Neural cell (in vitro differentiated cells): Measurements from ENCODE around the gene CCDC17. TPM values are rescaled to one million over a fixed set of nuclear protein-coding genes. Genes with fewer than 3 reads are reported as not detected.

Experiments
- H2AFZ ChIP-seq: fragments of 200-600, 300-800 bp; sonication (generic), shearing (Covaris generic); 2 replicates; pipeline ENCODE4 v1.6.0; 2014; ENCODE audit warnings: low read depth, mild to moderate bottlenecking, antibody characterized with exemption, low read length, moderate library complexity
- H3F3A ChIP-seq: fragments of 200-600 bp; shearing (Covaris generic); 2 replicates; pipeline ENCODE4 v1.6.1; 2016; ENCODE audit warnings: mild to moderate bottlenecking, moderate library complexity, mixed read lengths, antibody characterized with exemption, low read length; ENCODE audit not compliant: insufficient read depth, poor library complexity, severe bottlenecking
- H3K27ac ChIP-seq: fragments of 200-600, 300-800 bp; sonication (generic), shearing (Covaris generic); 2 replicates; pipeline ENCODE4 v1.5.1; 2014; ENCODE audit warnings: mild to moderate bottlenecking, low read length, moderate library complexity
- H3K27me3 ChIP-seq: fragments of 300-800, 200-600 bp; sonication (generic), shearing (Covaris generic); 2 replicates; pipeline ENCODE4 v1.6.0; 2014; ENCODE audit warnings: mild to moderate bottlenecking, low read depth, low read length, moderate library complexity; ENCODE audit not compliant: insufficient read depth
- H3K36me3 ChIP-seq: fragments of 300-800, 200-600 bp; sonication (generic), shearing (Covaris generic); 2 replicates; pipeline ENCODE4 v1.5.1; 2014; ENCODE audit warnings: mild to moderate bottlenecking, antibody characterized with exemption, low read length, moderate library complexity; ENCODE audit not compliant: insufficient read depth
- H3K4me2 ChIP-seq: fragments of 300-800, 200-600 bp; sonication (generic), shearing (Covaris generic); 2 replicates; pipeline ENCODE4 v1.6.0; 2014; ENCODE audit warnings: mild to moderate bottlenecking, low read length
- H3K4me3 ChIP-seq: fragments of 300-800, 200-600 bp; sonication (generic), shearing (Covaris generic); 2 replicates; pipeline ENCODE4 v1.5.1; 2014; ENCODE audit warnings: mild to moderate bottlenecking, low read length, moderate library complexity
- H3K79me2 ChIP-seq: fragments of 200-600 bp; shearing (Covaris generic); replicated peaks from 2 replicates; pipeline ENCODE4 v1.6.0; 2014; ENCODE audit warnings: mild to moderate bottlenecking, low read length, moderate library complexity; ENCODE audit not compliant: insufficient read depth
- H3K9ac ChIP-seq: fragments of 300-800, 200-600 bp; sonication (generic), shearing (Covaris generic); 2 replicates; pipeline ENCODE4 v1.6.1; 2016; ENCODE audit warnings: mild to moderate bottlenecking, low read length, mixed read lengths
- H3K9me2 ChIP-seq: fragments of 200-600 bp; shearing (Covaris generic); 2 replicates; pipeline ENCODE4 v1.6.1; 2016; ENCODE audit warnings: mild to moderate bottlenecking, low read length, mixed read lengths; ENCODE audit not compliant: insufficient read depth
- H3K9me3 ChIP-seq: fragments of 200-600, 300-800 bp; sonication (generic), shearing (Covaris generic); 2 replicates; pipeline ENCODE4 v1.6.1; 2016; ENCODE audit warnings: mild to moderate bottlenecking, mixed run types, low read length, moderate library complexity, mixed read lengths
- H4K20me1 ChIP-seq: fragments of 200-600 bp; shearing (Covaris generic); 2 replicates; pipeline ENCODE4 v1.6.1; 2016; ENCODE audit warnings: mild to moderate bottlenecking, mixed run types; ENCODE audit not compliant: insufficient read depth
- CTCF ChIP-seq: fragments of 450-650 bp; IDR thresholded peaks from 2 replicates; pipeline ENCODE4 v1.5.1; 2014; ENCODE audit warnings: antibody characterized with exemption, mild to moderate bottlenecking, moderate library complexity; ENCODE audit not compliant: poor library complexity, severe bottlenecking
- EP300 ChIP-seq: fragments of 450-650 bp; conservative IDR thresholded peaks from 2 replicates; pipeline ENCODE4 v1.6.1; 2014; ENCODE audit warnings: antibody characterized with exemption, mild to moderate bottlenecking, moderate library complexity; ENCODE audit not compliant: poor library complexity, severe bottlenecking
- EZH2 ChIP-seq: fragments of 200-600, 300-800 bp; shearing (Covaris generic), sonication (generic); IDR thresholded peaks from 2 replicates; pipeline ENCODE4 v1.6.1; 2014; ENCODE audit warnings: antibody characterized with exemption, low read length, borderline replicate concordance, mild to moderate bottlenecking; ENCODE audit not compliant: insufficient read depth, poor library complexity, severe bottlenecking
- MXI1 ChIP-seq: fragments of 450-650 bp; conservative IDR thresholded peaks from 2 replicates; pipeline ENCODE4 v1.6.1; 2014; ENCODE audit warnings: antibody characterized with exemption, mild to moderate bottlenecking; ENCODE audit not compliant: poor library complexity, severe bottlenecking
- POLR2AphosphoS5 ChIP-seq: IDR thresholded peaks from 2 replicates; pipeline ENCODE4 v1.6.1; 2012
- RAD21 ChIP-seq: fragments of 450-650 bp; conservative IDR thresholded peaks from 2 replicates; pipeline ENCODE4 v1.6.1; 2014; ENCODE audit warnings: antibody characterized with exemption, mild to moderate bottlenecking, moderate library complexity
- REST ChIP-seq: IDR thresholded peaks from 2 replicates; pipeline ENCODE4 v1.6.1; 2012; ENCODE audit warnings: borderline replicate concordance
- SMC3 ChIP-seq: fragments of 450-650 bp; conservative IDR thresholded peaks from 2 replicates; pipeline ENCODE4 v1.6.1; 2014; ENCODE audit warnings: antibody characterized with exemption, mild to moderate bottlenecking, moderate library complexity; ENCODE audit not compliant: poor library complexity
- TAF1 ChIP-seq: IDR thresholded peaks from 2 replicates; pipeline ENCODE4 v1.6.1; 2012; ENCODE audit warnings: low read depth
- polyA plus RNA-seq: library from polyadenylated mRNA; depleted of rRNA; stranded (reverse); fragments of >200 nt; gene quantifications from 2 replicates; pipeline ENCODE4 v1.2.3, GENCODE V29; 2014

The CCDC17 gene
- polyA plus RNA-seq, 1 donor from 2014 or later = 1.1 TPM

GRCh38 chr1:45608175-45609156, 15.4 kb downstream of the CCDC17 start:
- no peak overlapping the region for H3K9ac ChIP-seq
- no peak overlapping the region for H3K4me2 ChIP-seq
- no peaks in the 10 kb centered on the region for H4K20me1 ChIP-seq
- H3F3A ChIP-seq = no peaks in the 10 kb centered on the region
- H3K79me2 ChIP-seq = peaks cover 6% of the 10 kb centered on the region
- no peak overlapping the region for H3K4me3 ChIP-seq
- peaks cover 8% of the 10 kb centered on the region for H3K36me3 ChIP-seq
- H2AFZ ChIP-seq = no peak overlapping the region
- no peaks in the 10 kb centered on the region for H3K27me3 ChIP-seq
- H3K9me3 ChIP-seq = no peaks in the 10 kb centered on the region
- no peaks in the 10 kb centered on the region for H3K9me2 ChIP-seq
- no peak overlapping the region for H3K27ac ChIP-seq
- TF ChIP-seq REST (no peak), SMC3 (no peak), TAF1 (no peak), EZH2 (no peak), CTCF (no peak), MXI1 (no peak), EP300 (no peak), POLR2AphosphoS5 (no peak), RAD21 (no peak)

- Histone ChIP-seq H4K20me1 (no peaks in the 10 kb centered on the region), H3K9me2 (no peaks in the 10 kb centered on the region), H3K9ac (no peak overlapping the region), H3K4me2 (no peak overlapping the region), H3K27ac (no peak overlapping the region), H2AFZ (no peak overlapping the region), H3K27me3 (no peaks in the 10 kb centered on the region), H3K36me3 (peaks cover 8% of the 10 kb centered on the region), H3K9me3 (no peaks in the 10 kb centered on the region), H3K4me3 (no peak overlapping the region), H3F3A (no peaks in the 10 kb centered on the region), H3K79me2 (peaks cover 6% of the 10 kb centered on the region)
- no peak for TF ChIP-seq REST
- no peak for TF ChIP-seq POLR2AphosphoS5
- no peak for TF ChIP-seq EZH2
- TF ChIP-seq CTCF = no peak
These were observed 16.3 kb downstream of the CCDC17 start for GRCh38 chr1:45607404-45608074.
